ENCODE data around the gene CWF19L2. TPM values are rescaled to one million over a fixed set of nuclear protein-coding genes. Genes with fewer than 3 reads are reported as not detected.

The CWF19L2 gene
- total and polyA plus RNA-seq, 11 donors, result 4.1 to 8.4 (median 7.5) TPM

GRCh38 chr11:107329164-107329563 lies 128.5 kb downstream of the CWF19L2 start:
- ATAC-seq (no peak), DNase-seq (no peak)
- H3K4me1 ChIP-seq, result no peaks in the 10 kb centered on the region
- peaks cover 0 to 83% (median 42%) of the 10 kb centered on the region in 9 donors for H3K36me3 ChIP-seq
- no peak overlapping the region for H3K4me3 ChIP-seq
- intact Hi-C loops (cut with DNase I), result no loop called here
- WGBS, 4 donors, result 97 to 99% (median 98%) methylated on average over 3 of the region's 3 CpGs
- H3K27ac ChIP-seq, result no peak overlapping the region
- H3K9me3 ChIP-seq, result no peaks in the 10 kb centered on the region
- TF ChIP-seq CTCF (IDR thresholded peaks at IDR 0.05) (no peak), POLR2A (IDR thresholded peaks at IDR 0.05) (no peak)
- no peaks in the 10 kb centered on the region for H3K27me3 ChIP-seq

GRCh38 chr11:107316426-107316825 lies 141.2 kb downstream of the CWF19L2 start:
- Histone ChIP-seq H3K9me3 (peaks cover 0 to 31% (median 7%) of the 10 kb centered on the region in 12 donors), H3K4me3 (no peak overlapping the region), H3K36me3 (peaks cover 0 to 25% (median 13%) of the 10 kb centered on the region in 9 donors), H3K27ac (no peak overlapping the region), H3K27me3 (no peaks in the 10 kb centered on the region), H3K4me1 (no peaks in the 10 kb centered on the region)
- DNase-seq, result no peak
- intact Hi-C loops (cut with DNase I), result no loop called here
- WGBS, 4 donors, result 31 to 75% (median 60%) methylated on average over 1 of the region's 1 CpG
- no peak for TF ChIP-seq CTCF (IDR thresholded peaks at IDR 0.05)
- no peak for TF ChIP-seq POLR2A (IDR thresholded peaks at IDR 0.05)
- ATAC-seq, result no peak

GRCh38 chr11:107307991-107308390 lies 149.6 kb downstream of the CWF19L2 start:
- Histone ChIP-seq H3K9me3 (no peaks in the 10 kb centered on the region), H3K4me3 (no peak overlapping the region), H3K36me3 (peaks cover 0 to 75% (median 25%) of the 10 kb centered on the region in 9 donors), H3K27me3 (no peaks in the 10 kb centered on the region), H3K27ac (no peak overlapping the region), H3K4me1 (no peaks in the 10 kb centered on the region)
- DNase-seq (no peak), ATAC-seq (no peak)
- WGBS, 4 donors, result 60 to 83% (median 79%) methylated on average over 2 of the region's 2 CpGs
- intact Hi-C loops (cut with DNase I), result no loop called here
- TF ChIP-seq POLR2A (IDR thresholded peaks at IDR 0.05) (no peak), CTCF (IDR thresholded peaks at IDR 0.05) (no peak)

- ATAC-seq (no peak), DNase-seq (no peak)
- intact Hi-C loops (cut with DNase I), result no loop called here
- H3K36me3 ChIP-seq, result peaks cover 0 to 34% (median 12%) of the 10 kb centered on the region in 9 donors
- no peak for TF ChIP-seq POLR2A (IDR thresholded peaks at IDR 0.05)
- H3K27me3 ChIP-seq, result no peaks in the 10 kb centered on the region
- peaks cover 0 to 15% (median 0%) of the 10 kb centered on the region in 12 donors for H3K9me3 ChIP-seq
- H3K4me1 ChIP-seq, result no peaks in the 10 kb centered on the region
- H3K27ac ChIP-seq, result no peak overlapping the region
- WGBS, 4 donors, result 73 to 86% (median 79%) methylated on average over 1 of the region's 1 CpG
- no peak overlapping the region for H3K4me3 ChIP-seq
Observed at GRCh38 chr11:107301878-107302277, 155.7 kb downstream of the CWF19L2 start.

- TF ChIP-seq POLR2A (IDR thresholded peaks at IDR 0.05), result no peak
- TF ChIP-seq CTCF (IDR thresholded peaks at IDR 0.05), result no peak
- peaks cover 0 to 24% (median 5%) of the 10 kb centered on the region in 12 donors for H3K9me3 ChIP-seq
- WGBS, 4 donors, result 86 to 98% (median 97%) methylated on average over 13 of the region's 13 CpGs
- H3K36me3 ChIP-seq, result peaks cover 0 to 27% (median 0%) of the 10 kb centered on the region in 9 donors
- H3K4me1 ChIP-seq, result no peaks in the 10 kb centered on the region
- intact Hi-C loops (cut with DNase I), result no loop called here
- H3K27ac ChIP-seq, result no peak overlapping the region
- no peak for DNase-seq
- H3K27me3 ChIP-seq, result no peaks in the 10 kb centered on the region
- no peak overlapping the region for H3K4me3 ChIP-seq
- no peak for ATAC-seq
Observed at GRCh38 chr11:107293677-107294344, 163.8 kb downstream of the CWF19L2 start.

Measured in heart left ventricle (tissue), 16 donors.